ACHN (cell line): ENCODE results near the gene CLCA4.
"Not testable (repeated sequence)": the region's sequence is repeated elsewhere in the genome, so short reads cannot be mapped to it uniquely, and the experiment has no call there.

Experiments
- DNase-seq: peaks from one replicate; pipeline ENCODE4 v3.0.0-alpha.2; 2015
- in situ Hi-C: cut with HindIII; loops from 2 replicates; pipeline ENCODE4 v1.10.0; 2017; ENCODE audit warnings: low sequenced_read_pairs, low pct_ligation_motif_present, low pct_unique_long_range_greater_than_20kb

CLCA4 gene

DNA sequence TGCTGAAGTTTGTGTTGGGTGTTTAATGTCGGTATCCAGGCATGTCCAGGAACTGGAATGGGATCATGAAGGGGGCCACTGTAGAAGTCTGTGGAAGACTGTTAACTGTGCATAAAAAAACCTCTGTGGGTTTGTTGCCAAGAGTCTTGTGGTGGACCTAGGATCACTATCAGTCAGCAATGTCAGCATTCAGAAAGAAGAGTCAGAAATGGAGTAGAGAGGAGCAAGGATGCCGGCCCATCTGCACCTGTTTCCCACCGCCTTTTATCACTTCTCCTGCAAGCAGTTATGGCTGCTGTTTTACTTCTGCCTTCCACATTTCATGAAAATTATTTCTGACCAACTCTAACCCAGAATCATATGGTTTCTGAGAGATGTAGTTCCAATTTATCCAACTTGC, 36.7 kb downstream of the CLCA4 start:
- no peak for DNase-seq
- in situ Hi-C loops: no loop called here

- DNase-seq: no peak
- in situ Hi-C loops: no loop called here
Observed at GRCh38 chr1:86594284-86594770, 47.4 kb downstream of the CLCA4 start.

DNA sequence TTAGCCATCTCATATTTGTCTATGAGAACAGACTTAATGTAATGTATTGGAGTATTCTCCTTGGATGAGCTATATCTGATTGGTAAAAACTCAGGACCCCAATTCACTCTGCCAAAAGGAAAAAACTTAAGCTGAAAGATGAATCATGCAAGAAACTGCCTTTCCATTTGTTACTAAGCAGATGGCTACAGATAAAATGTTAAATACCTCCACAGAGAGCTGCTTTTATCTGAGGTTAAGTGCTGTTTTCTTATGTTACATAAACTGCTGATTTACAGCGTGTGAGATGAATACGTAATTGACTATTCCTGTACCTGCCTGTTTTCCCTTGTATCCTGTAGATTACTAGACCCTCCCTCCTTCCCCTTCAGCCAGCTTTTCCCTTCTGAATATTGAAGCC, 49.3 kb downstream of the CLCA4 start:
- in situ Hi-C loops: no loop called here
- DNase-seq: no peak

- in situ Hi-C loops: no loop called here
Observed at GRCh38 chr1:86596741-86597290, 49.9 kb downstream of the CLCA4 start.

DNA sequence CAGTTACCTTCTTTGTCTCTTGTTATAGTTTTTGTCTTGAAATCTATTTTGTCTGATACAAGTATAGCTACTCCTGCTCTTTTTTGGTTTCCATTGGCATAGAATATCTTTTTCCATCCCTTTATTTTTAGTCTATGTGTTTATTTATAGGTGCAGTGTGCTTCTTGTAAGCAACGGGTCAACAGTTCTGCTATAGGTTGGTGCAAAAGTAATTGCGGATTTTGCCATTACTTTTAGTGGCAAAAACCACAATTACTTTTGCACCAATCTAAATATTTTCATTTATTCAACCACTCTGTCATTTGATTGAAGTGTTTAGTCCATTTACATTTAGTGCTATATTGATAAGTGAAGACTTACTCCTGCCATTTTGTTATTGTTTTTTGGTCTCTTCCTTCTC, 59.2 kb downstream of the CLCA4 start:
- DNase-seq, in situ Hi-C loops: not testable (repeated sequence)

More at GRCh38 chr1:86596741-86597290, 49.9 kb downstream of the CLCA4 start:
- no peak for DNase-seq

DNA sequence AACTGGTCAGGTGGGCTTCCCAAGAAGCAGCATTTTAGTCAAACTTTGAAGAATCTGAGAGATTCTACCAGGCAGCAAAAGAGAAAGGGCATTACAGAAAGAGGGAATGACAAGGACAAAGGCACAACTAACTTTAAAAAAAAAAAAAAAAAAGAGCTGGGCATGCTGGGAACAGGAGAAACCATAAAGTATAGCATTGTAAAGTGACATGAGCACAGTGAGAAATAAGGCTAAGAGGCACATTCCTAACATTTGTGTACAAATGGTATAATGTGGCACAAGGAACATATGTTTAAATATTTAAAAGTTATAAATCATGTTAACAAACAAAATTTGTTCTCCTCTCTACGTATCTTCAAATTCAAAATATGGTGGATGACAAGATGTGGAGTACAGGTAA, 69.6 kb downstream of the CLCA4 start:
- DNase-seq: no peak
- in situ Hi-C loops: no loop called here

- DNase-seq: no peak
- in situ Hi-C loops: no loop called here
Observed at GRCh38 chr1:86616871-86617270, 70.0 kb downstream of the CLCA4 start.

GRCh38 chr1:86618358-86618757, 71.5 kb downstream of the CLCA4 start:
- in situ Hi-C loops: no loop called here
- no peak for DNase-seq

GRCh38 chr1:86619313-86619712, 72.4 kb downstream of the CLCA4 start:
- no peak for DNase-seq
- in situ Hi-C loops: no loop called here

- DNase-seq: no peak
- in situ Hi-C loops: no loop called here
Observed at GRCh38 chr1:86621286-86621685, 74.4 kb downstream of the CLCA4 start.
